Lower lobe of right lung (tissue), 2 donors: ENCODE results near the gene RASAL3. TPM values are rescaled to one million over a fixed set of nuclear protein-coding genes. Genes with fewer than 3 reads are reported as not detected.
A peak's percentile ranks its signal among the peaks of the same experiment; 100 is the strongest.
"Not testable (repeated sequence)": the region's sequence is repeated elsewhere in the genome, so short reads cannot be mapped to it uniquely, and the experiment has no call there.

Source experiments
- ATAC-seq, 2 donors: fragments of 200-7000 bp; cut with Tn5 transposase; one replicate each; pipeline ENCODE4 v1.9.1; 2020 to 2022; ENCODE audit warnings: mild to moderate bottlenecking in 2 of 2, moderate library complexity in 2 of 2
- DNase-seq: peaks from one replicate; pipeline ENCODE4 v3.0.0-alpha.2; 2020
- H3K27ac ChIP-seq: fragments of 200-600 bp; one replicate; pipeline ENCODE4 v1.8.0; 2022
- H3K27me3 ChIP-seq: fragments of 200-600 bp; one replicate; pipeline ENCODE4 v1.8.0; 2022; ENCODE audit warnings: low read depth
- H3K36me3 ChIP-seq: fragments of 200-600 bp; one replicate; pipeline ENCODE4 v1.8.0; 2022; ENCODE audit warnings: mild to moderate bottlenecking
- H3K4me1 ChIP-seq: fragments of 200-600 bp; one replicate; pipeline ENCODE4 v1.8.0; 2022
- H3K4me3 ChIP-seq: fragments of 200-600 bp; one replicate; pipeline ENCODE4 v1.8.0; 2022; ENCODE audit warnings: mild to moderate bottlenecking
- H3K9me3 ChIP-seq: fragments of 200-600 bp; one replicate; pipeline ENCODE4 v1.8.0; 2022
- intact Hi-C: fragments of 100-400 bp; cut with DNase I; formaldehyde crosslinking; loops from one replicate; pipeline ENCODE4 v1.11.0; 2022
- total RNA-seq: library from RNA; stranded (reverse); fragmentation: NEBNext Ultra II Directional; extraction: Animal tissue kit (Norgen Biotek cat#: 25700); gene quantifications from one replicate; pipeline ENCODE4 v1.2.1, GENCODE V29; 2021
- TF ChIP-seq, protein P1 (sequence below): fragments of 200-600 bp; IDR thresholded peaks from one replicate; pipeline ENCODE4 v1.8.0; 2022; ENCODE audit warnings: antibody characterized with exemption, mild to moderate bottlenecking
- donor health status: DM: no; HTN: yes; CAD: no; lungs with severe emphysema.

Gene RASAL3
- total RNA-seq, 1 donor from 2014 or later = 15.0 TPM

DNA sequence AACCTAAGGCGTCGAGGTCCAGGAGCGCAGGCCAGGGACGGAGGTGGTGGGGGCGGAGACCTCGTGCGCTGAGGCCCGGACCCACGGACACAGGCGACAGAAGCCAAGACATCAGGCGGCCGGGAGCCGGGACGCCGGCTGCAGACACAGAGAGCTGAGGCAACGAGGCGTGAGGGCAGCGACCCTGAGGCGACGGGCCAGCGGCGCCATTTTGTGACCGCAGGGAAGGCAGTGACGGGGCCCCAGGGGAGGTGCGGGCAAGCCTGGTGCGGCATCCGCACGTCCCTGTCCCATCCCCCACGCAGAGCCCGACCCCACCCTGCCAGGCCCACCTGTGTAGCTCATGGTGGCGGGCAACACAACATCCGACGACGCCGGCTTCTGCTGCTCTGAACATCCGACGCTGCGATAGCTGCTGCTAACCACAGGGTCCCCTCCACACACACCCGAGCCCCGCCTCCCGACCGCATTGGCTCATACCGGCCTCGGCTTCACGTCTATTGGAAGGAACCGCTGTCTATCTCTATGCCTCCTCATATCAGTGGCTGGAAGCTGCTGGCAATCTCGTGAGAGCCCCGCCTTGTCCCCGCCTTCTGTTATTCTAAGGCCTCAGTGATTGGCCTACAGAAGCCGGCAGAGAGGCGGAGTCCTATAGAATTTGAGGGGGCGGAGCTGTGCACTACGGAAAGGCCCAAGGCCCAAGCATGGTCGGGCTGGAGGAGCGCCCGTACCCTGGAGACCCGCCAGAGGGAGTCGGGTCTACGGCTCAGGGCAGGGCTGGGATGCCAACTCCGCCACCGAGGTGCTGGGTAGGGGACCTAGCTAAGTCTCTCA lies 45.5 kb downstream of the RASAL3 start, which contains the start of gene AKAP8L:
TSS of gene AKAP8L (minus strand) at position 410 of the 834 bp plus-strand sequence. CDS start at position 345, 65 bp downstream.
- no peaks in the 10 kb centered on the region for H3K27me3 ChIP-seq
- peaks cover 52% of the 10 kb centered on the region for H3K4me1 ChIP-seq
- peak within 1 kb of the TSS; percentile 94 for H3K27ac ChIP-seq
- peaks cover 33% of the 10 kb centered on the region for H3K36me3 ChIP-seq
- TF ChIP-seq, protein P1, sequence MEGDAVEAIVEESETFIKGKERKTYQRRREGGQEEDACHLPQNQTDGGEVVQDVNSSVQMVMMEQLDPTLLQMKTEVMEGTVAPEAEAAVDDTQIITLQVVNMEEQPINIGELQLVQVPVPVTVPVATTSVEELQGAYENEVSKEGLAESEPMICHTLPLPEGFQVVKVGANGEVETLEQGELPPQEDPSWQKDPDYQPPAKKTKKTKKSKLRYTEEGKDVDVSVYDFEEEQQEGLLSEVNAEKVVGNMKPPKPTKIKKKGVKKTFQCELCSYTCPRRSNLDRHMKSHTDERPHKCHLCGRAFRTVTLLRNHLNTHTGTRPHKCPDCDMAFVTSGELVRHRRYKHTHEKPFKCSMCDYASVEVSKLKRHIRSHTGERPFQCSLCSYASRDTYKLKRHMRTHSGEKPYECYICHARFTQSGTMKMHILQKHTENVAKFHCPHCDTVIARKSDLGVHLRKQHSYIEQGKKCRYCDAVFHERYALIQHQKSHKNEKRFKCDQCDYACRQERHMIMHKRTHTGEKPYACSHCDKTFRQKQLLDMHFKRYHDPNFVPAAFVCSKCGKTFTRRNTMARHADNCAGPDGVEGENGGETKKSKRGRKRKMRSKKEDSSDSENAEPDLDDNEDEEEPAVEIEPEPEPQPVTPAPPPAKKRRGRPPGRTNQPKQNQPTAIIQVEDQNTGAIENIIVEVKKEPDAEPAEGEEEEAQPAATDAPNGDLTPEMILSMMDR = peak; percentile 72
- ATAC-seq = peak; percentile 98
- H3K4me3 ChIP-seq = peak within 1 kb of the TSS; percentile 100
- no peaks in the 10 kb centered on the region for H3K9me3 ChIP-seq
- peak; percentile 98 for DNase-seq
- intact Hi-C loops = no loop called here

DNA sequence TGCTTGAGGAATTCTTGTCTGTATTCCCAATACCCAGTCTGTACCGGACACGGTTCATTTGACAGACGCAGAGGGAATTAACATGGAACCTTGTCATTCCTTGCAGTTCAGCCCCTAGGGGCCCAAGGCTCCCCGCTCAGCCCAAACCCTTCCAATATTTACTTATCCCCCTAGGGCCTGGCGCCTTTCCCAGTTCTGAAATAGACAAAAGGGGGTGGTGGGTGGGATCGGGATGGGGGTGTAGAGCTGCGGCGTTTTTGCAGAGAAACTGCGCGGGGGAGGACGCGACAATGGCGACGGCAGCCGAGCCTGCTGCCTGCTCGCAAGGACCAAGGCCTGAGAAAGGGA lies 46.1 kb downstream of the RASAL3 start:
- Histone ChIP-seq H3K4me3 (peak overlapping the region; percentile 100), H3K27me3 (no peaks in the 10 kb centered on the region), H3K27ac (peak overlapping the region; percentile 94), H3K9me3 (no peaks in the 10 kb centered on the region), H3K4me1 (peaks cover 57% of the 10 kb centered on the region), H3K36me3 (peaks cover 27% of the 10 kb centered on the region)
- peak in 1 of 2 donors; percentile 1 for ATAC-seq
- DNase-seq = no peak
- intact Hi-C loops = no loop called here
- TF ChIP-seq, protein P1 = no peak

DNA sequence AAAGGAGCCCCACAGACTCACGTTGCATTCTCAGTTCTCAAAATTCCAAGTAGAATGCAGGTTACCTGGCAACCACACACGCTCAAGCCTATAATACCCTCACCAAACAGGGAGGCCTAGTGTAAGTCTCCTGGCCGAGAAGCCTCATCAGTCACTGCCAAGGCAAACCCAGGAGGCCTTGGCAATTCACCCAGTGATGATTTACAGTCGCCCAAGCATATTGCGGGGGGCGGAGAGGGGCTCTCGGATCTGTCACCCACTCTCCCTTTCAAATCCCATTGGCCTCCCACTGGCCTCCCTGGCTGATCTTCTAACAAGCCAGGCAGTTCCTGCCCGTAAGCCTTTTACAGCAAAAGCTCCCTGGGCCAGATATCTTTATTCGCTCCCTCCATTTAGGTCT lies 46.6 kb downstream of the RASAL3 start:
- ATAC-seq (no peak), DNase-seq (no peak)
- peaks cover 22% of the 10 kb centered on the region for H3K36me3 ChIP-seq
- no peaks in the 10 kb centered on the region for H3K9me3 ChIP-seq
- TF ChIP-seq, protein P1 = no peak
- peak overlapping the region; percentile 94 for H3K27ac ChIP-seq
- no peaks in the 10 kb centered on the region for H3K27me3 ChIP-seq
- peaks cover 63% of the 10 kb centered on the region for H3K4me1 ChIP-seq
- intact Hi-C loops = no loop called here
- H3K4me3 ChIP-seq = peak overlapping the region; percentile 100

DNA sequence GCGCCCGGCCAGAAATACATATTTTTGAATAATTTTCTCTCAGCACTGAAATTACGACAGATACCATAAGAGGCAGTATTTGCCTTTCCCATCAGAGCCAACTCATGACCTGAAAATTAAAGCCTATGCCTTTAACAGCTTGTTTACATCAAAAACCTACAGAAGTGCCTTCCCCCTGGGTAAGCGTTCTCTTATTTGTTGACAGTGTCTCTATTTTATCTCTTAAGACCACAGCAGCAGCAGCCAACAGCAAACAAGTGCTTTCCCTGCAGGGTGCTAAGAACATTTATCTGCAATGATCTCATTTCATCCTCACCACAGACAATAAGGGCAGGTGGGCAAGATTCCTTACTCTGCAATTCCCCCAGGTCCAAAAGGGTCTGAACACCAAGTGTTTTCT lies 51.5 kb downstream of the RASAL3 start:
- Histone ChIP-seq H3K27me3 (no peaks in the 10 kb centered on the region), H3K9me3 (no peaks in the 10 kb centered on the region), H3K36me3 (peaks cover 36% of the 10 kb centered on the region), H3K27ac (no peak overlapping the region), H3K4me1 (peaks cover 66% of the 10 kb centered on the region), H3K4me3 (no peak overlapping the region)
- DNase-seq = no peak
- intact Hi-C loops = no loop called here
- no peak for ATAC-seq
- TF ChIP-seq, protein P1 = no peak

DNA sequence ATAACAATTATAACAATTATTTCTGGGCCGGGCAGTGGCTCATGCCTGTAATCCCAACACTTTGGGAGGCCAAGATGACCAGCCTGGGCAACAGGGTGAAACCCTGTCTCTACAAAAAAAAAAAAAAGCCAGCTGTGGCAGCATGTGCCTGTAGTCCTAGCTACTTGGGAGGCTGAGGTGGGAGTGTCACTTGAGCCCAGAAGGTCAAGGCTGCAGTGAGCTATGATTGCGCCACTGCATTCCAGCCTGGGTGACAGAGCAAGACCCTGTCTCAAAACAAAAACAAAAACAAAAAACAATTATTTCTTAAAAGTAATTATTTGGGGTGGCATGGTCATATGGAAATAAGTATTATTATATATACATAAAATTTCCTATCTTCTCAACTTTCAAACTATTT lies 53.0 kb downstream of the RASAL3 start:
- Histone ChIP-seq H3K36me3 (peaks cover 32% of the 10 kb centered on the region), H3K27ac (peak overlapping the region; percentile 13), H3K4me1 (peaks cover 58% of the 10 kb centered on the region)
- H3K9me3 ChIP-seq, intact Hi-C loops, H3K27me3 ChIP-seq, H3K4me3 ChIP-seq, DNase-seq: not testable (repeated sequence)
- ATAC-seq = peak in 1 of 2 donors; percentile 28

- Histone ChIP-seq H3K36me3 (peaks cover 57% of the 10 kb centered on the region), H3K4me3 (no peak overlapping the region), H3K9me3 (no peaks in the 10 kb centered on the region), H3K4me1 (peaks cover 24% of the 10 kb centered on the region), H3K27ac (no peak overlapping the region), H3K27me3 (no peaks in the 10 kb centered on the region)
- TF ChIP-seq, protein P1 = no peak
- no peak for DNase-seq
- no peak for ATAC-seq
- intact Hi-C loops = no loop called here
Observed at GRCh38 chr19:15404780-15405211, 59.5 kb downstream of the RASAL3 start.
